Activated gamma-delta T cell treated with anti-CD3 and anti-CD28 coated beads, Interleukin-2, amount 50 U/mL, for 16 hours (primary cell): ENCODE measurements around the gene GRAPL.
"Not testable (repeated sequence)": the region's sequence is repeated elsewhere in the genome, so short reads cannot be mapped to it uniquely, and the experiment has no call there.

ENCODE experiments used
- DNase-seq: peaks from one replicate; pipeline ENCODE4 v3.0.0-alpha.2; 2020; ENCODE audit warnings: low read depth

Gene GRAPL

DNA sequence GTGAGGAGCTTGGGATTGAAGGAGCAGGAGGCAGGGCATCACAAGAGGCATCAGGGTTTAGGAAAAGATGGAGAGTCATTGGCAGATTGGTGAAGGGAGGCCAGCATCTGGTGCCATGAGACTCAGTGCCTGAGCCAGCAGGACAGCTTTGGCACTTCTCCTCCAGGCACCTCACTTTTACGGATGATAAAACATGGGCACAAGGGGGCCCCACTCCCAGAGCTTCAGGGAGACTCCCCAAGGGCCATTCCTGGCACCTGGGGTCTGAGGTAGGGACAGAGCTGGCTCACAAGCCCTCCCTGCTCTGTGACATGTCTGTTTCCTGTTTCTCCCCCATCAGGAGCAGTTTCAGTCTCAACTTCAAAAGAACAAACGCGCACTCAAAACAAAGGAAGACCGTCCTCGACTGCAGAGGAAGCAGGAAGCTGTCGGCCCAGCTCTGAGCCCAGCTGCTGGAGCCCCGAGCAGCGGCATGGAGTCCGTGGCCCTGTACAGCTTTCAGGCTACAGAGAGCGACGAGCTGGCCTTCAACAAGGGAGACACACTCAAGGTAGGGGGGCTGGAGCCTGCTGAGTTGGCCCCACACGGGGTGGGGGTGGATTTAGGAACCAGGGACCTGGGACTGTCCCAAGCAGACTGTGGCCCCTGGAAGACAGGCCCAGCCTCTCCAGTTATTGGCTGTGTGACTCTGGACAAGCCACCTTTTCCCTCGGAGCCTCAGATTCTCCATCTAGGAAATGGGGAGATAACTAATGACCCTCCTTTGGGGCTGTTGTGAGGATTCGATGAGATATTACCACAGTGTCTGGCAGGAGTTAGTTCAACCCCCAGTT is at the start of gene GRAPL:
TSS of gene GRAPL (plus strand) at position 442 of the 833 bp plus-strand sequence. CDS start at position 473, 31 bp downstream.
- DNase-seq: not testable (repeated sequence)

DNA sequence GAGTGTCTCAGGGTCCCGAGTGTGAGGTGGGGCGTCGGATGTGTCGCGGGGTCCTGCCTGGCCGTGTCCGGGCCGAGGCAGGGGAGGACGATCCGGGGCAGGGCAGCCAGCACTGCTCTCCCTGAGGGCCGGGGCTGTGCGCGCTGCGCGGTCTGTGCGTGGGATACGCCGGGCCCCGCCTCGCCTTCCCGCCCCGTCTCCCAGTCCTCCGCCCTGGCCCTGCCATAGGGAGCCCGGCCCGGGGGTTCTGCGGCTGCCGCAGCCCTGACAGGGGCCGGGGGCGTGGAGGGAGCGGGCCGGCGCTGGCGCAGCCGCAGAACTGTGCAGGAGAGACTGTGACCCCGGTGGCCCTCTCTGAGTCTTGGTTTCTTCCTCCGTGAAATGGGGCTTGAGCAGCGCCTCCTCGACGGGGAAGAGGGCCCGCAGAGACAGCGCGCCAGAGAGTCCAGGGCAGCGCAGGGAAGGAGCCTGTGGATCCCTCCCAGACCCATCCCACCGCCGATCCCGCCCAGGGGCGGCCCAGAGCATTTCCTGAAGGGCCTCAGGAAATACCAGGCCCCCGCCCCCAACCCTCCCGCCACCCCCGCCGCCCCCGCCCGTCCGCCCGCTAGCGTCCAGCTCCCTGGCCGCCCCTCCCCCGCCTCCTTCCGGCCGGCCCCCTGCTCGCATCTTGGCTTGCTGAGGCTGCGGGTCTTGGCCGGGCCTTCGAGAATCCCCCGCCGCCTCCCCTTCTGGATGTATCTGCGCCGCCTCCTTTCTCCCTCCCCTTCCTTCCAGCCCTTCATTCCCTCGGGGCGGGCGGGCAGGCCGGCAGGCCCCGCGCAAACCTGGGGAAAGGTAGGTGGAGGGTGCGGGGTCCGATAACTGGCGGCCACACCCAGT is 38.3 kb upstream of the GRAPL start:
- DNase-seq: not testable (repeated sequence)

DNA sequence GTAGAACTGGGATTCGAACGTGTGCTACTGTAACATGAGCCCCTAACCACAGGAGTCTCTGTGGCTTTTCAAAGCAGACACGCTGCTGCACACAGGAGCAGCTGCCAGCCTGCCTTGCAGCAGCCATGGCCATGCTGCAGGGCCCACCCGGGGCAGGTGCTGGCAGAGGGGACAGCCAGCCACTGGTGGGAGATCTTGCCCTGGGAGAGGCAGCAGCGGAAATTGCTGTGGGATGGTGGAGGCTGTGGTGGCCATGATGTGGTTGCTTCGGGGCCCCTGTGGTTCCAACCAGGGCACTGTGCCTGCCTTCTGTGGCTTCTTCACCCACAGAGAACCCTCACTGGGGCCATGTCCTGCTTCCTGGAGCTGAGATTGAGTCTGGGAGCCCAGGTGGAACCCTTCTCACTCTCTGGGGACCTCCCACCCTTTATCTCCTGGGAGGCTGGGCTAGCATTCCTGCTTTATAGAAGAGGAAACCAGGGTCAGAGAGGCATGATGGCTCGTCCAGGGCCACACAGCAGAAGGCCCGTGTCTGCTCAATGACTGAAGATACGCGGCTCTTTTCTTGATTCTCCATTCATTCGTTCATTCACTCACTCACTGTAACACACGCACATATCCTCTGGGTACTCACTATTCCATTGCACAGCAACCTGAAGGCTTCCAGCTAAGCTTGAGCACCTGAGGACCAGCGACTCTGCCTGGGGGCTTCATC is 37.2 kb upstream of the GRAPL start:
- DNase-seq: not testable (repeated sequence)

DNA sequence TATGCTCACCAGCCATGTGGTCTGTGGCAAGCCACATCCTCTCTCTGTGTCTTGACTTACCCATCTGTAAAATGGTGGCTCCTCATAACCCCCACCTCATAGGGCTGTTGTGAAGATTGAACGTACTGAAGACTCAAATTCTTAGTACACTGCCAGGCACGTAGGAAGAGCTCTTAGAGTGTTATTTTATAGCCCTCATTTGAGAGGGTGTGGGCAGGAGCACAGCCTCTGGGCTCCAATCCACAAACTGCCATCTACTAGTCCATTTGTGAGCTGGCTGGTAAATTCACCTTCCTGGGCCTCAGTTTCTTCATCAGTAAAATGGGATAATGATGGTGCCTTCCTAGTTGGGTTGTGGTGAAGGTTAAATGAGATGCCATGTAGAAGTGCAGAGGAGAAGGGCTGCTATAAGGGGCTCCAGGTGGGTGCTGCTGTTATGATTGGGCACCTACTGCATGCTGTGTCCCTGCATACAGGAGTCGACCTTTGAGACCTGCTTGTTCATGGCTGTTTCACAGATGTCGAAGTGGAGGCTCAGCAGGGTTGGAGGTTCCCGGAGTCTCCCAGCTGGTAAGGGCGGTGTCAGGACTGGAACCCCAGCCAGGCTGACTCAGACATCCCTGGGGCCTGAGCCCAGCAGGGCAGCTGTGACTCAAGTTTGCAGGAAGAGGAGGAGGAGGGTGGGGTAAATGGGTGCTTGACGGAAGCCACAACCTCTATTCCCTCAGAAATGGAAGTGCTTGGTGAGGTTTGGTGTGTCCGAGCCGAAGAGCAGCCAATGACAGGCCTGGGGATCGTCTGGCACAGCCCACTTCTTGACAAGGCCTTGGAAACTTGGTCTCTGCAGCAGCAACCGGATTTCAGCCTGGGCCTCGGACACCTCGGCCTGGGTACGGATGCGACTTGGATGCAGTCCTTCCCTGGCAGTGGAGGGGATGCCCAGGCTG is 34.4 kb upstream of the GRAPL start:
- not testable (repeated sequence) for DNase-seq

DNA sequence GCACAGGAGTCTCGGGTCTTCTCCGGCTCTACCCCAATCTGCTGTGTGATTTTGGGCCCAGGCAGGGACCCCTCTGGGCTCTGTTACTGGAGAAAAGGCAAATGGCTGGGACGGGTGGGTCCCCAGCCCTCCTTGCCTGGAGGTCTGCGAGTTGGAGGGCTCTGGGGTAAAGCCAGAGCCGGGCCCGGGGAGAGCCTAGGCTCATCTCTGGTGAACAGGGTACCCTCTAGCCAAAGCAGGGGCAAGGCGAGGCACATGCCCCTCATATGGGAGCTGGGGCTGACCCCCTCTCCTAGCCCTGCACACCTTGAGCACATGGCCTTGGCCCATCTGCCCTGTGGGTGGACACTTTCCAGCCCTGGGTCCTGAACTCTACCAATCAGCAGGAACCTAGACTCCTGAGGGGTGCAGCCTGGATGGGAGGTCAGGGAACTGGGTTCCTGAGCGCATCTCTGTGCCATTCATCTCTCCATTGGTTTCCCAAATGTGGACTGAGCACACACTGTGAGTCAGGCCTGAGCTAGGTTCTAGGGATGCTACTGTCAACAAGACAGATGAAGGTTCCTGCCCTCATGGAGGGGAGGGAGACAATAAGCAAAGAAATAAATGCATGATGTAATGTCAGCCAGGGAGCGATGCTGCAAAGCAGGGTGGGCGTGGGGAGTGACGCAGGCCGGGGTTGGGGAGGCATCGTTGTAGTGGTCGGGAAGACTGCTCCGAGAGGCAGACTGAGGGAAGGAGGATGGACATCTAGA is 33.5 kb upstream of the GRAPL start:
- DNase-seq: not testable (repeated sequence)

DNA sequence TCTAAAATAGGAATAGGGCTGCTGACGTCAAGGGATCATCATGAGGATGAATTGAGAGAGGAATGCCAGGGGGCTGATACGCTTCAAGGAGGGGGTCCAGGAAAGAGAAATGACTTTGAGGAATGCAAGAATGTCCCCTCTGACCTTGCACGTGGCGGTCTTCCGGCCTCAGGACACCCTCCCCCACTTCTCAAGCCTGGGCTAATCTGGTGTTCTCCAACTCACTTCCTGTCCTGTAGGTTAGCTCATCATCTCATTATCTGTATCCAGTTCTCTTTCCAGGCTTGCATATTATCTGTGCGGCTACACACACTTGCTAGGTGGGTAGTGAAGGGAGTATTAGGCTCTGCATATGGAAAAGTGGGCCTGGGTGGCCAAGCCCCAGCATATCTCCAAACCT is 18.9 kb upstream of the GRAPL start:
- DNase-seq: not testable (repeated sequence)

DNA sequence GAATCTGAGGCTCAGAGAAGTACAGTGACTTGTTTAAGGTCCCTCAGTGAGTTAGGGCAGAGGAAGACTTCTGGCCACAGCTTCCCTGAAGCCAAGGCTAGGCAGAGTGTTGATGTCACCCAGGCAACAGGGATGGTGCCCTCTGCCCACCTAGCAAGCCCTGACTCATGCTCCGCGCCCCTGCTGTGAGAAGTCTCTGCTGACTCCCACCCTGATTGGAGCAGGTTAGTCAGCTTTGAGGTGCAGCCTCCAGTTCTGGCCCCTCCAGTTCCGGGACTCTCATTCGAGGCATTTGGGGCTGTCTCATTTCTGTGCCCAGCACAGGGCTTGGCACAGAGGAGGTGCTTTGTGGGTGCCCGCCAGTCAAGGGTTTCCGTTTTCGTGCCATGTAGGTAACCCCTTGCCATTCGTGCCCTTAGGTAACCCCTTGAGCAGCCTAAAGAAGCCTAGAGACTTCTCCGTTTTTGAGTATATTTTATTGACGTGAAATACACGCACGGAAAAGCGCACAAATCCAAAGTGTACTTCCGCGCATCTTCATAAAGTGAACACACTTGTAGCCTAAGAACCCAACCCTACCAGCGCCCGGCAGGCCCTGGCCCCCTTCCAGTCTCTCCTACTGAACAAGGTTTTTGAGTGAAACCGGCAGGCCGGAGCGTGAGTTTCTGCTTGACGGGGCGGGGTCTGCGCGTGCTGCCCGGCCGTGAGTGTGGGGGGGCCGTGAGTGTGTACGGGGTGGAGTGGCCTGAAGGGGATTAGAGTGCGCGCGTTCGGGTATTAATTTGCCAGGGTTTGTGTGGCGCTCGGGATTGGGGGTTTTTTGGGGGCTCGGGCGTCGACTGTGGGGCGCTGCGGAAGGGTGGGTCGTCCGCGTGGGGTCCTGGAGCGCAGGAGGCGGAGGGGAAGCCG is 16.9 kb upstream of the GRAPL start:
- DNase-seq: not testable (repeated sequence)

DNA sequence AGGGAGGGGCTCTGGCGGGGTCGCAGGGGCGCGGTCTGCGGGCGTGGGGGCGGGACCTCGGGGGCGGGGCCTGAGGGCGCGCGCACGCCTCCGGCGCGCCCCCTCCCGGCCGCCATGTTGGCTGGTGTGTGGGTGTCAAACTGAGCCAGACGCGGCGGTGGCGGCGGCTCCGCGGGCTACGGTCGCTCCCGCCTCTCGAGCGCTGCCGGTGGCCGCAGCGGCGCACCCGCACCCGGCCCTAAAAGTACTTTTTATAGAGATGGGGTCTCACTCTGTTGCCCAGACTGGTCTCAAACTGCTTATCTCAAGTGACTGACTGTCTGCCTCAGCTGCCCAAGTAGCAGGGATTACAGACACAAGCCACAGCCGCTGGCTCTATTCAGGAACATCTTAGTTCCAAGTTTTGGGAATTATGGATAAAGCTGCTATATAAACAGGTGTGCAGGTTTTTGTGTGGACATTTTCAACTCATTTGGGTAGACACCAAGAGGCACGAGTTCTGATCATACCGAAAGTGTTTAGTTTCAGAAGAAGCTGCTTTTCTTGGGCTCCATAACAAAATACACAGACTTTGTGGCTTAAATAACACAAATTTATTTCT is 16.2 kb upstream of the GRAPL start:
- not testable (repeated sequence) for DNase-seq

DNA sequence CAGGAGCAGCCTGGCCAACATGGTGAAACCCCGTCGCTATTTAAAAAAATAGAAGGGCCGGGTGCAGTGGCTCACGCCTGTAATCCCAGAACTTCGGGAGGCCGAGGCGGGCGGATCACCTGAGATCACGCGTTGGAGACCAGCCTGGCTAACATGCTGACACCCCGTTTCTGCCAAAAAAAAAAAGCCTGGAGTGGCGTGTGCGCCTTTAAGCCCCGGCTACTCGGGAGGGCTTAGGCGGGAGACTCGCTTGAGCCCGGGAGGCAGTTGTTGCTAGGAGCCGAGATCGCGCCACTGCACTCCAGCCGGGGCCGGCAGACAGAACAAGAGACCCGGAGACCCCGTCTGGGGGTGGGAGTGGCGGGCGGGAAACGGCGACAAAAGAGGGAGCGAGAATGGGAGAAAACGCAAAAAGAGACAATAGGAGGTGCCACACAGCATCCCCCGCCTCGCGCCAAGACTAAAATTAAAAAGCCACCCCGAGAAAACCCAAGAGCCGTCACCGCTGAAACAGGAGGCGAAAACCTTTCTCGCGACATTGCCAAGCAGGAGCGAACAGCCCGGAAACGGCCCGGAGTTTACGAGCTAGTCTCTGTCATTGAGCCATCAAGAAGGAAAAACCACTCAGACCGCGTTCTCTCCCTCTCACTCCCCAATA is 15.5 kb upstream of the GRAPL start:
- DNase-seq: not testable (repeated sequence)

DNA sequence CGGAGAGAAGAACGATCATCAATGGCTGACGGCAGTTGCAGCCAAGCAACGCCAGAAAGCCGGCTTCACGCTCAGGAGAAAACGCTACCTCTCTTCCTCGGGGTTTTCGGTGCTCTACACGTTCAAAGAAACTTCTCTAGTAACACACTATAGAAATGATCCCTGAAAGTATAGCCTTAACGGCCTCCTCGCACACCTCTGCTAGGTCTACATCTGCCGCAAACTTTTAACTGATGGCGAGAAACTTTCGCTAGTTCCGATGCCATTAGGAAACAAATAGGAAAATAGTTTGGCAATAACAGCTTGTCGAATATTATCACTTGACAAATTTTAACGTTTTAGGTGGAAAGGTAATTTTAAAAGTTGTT is 14.9 kb upstream of the GRAPL start:
- DNase-seq: not testable (repeated sequence)

DNA sequence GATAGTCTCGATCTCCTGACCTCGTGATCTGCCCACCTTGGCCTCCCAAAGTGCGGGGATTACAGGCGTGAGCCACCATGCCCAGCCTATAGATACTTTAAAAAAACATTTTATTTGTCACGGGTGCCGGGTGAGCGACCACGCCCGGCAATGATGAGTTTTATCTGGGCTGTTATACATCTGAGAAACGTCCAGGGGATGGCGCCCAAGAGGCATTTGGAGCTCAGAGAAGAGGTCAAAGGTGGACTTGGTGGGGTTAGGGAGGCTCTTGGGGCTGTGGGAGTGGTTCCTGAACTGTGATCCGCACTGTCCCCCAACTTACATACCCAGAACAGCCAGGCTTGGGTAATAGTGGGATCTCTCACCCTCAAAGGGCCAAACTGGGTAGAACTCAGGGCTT is 8.7 kb upstream of the GRAPL start:
- not testable (repeated sequence) for DNase-seq

DNA sequence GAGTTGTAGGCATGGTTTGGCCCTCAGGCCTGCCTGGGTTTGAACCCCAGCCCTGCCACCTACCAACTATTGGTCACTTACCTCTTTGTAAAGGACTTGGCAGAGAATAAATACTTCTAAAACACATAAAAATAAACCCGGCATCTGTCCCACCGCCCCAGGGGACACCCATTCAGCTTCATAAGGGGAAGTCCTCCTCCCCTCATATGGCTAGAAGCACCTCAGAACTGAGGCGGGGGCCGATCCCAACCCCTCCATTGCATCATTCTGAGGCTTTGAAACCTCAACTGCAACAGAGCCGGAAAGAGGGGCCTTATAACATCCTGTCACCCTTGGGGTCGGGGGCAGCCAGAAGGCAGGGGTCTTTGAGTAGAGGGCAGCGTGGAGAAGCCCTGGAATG is 2.1 kb upstream of the GRAPL start:
- DNase-seq: not testable (repeated sequence)

DNA sequence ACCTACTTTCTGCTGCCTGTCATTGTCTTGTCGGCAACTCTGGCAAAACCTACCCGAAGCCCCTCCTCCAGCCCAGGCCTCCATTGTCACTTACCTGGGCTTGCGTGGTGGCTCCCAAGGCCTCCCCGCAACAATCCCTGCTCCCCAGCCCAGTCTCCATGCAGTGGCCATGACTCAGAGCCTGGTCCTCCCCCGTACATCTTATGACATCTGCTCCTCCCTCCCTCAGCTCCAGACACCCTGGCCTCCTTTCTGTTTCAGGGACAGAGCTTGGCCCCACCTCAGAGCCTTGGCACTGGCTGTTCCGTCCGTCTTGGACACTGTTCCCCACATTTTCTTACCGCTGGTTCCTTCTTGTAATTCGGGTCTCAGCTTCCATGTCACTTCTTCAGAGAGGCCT is 2.1 kb downstream of the GRAPL start:
- not testable (repeated sequence) for DNase-seq

DNA sequence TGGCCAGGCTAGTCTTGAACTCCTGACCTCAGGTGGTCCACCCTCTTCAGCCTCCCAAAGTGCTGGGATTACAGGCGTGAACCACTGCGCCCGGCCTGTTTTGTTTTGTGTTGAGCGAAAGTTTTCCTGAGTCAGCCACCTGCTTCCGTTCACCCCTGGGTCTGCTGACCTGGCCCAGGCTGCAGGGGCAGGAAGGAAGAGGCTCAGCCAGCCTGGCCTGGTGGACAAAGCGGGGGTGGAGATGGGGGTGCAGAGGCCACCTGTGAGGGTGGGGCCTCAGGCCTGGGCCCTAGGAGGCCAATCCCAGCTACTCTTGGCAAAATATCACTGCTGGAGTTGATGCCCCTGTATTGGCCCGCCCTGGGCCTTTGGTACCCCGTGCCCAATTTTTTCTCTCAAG is 3.7 kb downstream of the GRAPL start:
- not testable (repeated sequence) for DNase-seq

DNA sequence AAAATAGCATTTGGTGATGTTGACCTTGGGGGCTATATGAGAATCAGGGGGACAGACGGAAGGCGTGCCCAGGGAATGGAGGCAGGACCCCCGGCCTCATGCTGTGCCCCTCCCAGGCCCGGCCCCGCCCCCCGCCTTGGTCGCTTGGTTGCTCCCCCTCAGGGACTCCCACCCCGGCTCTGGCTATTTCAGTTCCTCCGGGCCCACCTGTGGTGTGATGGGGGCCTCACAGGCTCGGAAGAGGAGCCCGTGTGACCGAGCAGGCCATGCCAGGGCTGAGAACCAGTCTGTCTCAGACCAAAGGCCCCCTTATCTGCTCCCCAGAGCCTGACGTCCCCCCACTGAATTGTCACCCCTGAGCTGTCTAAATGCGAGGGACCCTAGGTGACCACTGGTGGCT is 4.4 kb downstream of the GRAPL start:
- not testable (repeated sequence) for DNase-seq

DNA sequence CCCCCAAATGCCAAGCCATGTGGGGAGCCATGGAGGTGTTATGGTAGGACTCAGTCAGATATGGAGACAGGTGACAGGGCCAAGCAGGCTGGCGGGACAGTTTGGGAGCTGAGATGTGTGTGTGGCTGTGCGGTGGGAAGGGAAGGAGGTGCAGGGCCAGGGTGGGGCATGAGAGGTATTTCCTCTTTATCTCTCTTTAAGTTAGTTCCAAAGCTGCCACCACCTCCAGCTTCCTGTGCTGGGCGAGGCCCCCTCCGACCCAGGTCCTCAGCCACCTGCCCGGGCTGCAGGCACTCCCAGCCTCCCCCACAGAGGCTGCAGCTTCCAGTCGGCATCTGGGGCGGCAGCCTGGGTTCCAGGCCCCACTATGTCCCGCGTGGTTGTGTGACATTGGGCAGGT is 6.4 kb downstream of the GRAPL start:
- DNase-seq: not testable (repeated sequence)

DNA sequence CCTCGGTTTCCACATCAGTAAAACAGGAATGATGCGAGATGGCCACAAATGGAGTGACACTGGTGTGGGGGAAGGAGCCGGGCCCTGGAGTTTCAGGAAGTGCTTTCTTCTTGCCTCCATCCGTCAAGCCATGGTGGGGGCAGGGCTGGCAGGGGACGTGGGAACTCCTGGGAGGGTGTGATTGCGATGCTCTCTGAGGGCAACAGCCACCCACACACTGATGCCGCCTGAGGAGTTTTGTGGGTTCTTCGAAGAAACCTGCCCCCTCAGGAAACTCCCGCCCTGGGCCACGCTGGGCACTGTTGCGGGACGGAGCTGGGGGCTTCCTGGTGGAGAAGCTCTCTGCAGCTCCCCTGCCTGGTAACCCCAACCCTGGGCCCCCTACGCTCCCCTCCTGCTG is 8.0 kb downstream of the GRAPL start:
- not testable (repeated sequence) for DNase-seq

DNA sequence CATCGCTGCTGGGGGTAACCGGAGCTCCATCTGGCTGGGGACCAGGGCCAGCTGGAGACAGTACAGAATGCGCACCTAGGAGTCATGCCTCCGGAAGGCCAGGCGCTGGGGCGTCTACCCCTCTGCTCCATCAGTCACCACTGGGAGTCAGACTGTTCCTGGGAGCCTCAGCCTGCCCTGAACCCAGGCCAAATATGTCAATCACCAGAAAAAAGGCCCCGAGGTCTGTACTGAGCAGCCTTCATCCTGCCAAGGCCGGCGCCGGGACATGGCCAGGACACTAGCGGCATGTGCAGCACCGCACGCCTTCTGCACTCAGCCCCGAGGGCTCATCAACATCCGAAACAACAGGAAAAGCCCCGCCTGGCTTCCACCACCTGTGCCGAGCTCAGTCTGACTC is 8.7 kb downstream of the GRAPL start:
- DNase-seq: not testable (repeated sequence)
